BLaER1 (cell line): ENCODE measurements around the gene CC2D1A.
A peak's percentile ranks its signal among the peaks of the same experiment; 100 is the strongest.

ENCODE experiments used
- H3K27ac ChIP-seq: shearing (Covaris generic); formaldehyde crosslinking; 2 replicates; pipeline ENCODE4 v1.8.1; 2022
- H3K27me3 ChIP-seq: shearing (Covaris generic); formaldehyde crosslinking; 2 replicates; pipeline ENCODE4 v1.8.1; 2022
- H3K36me3 ChIP-seq: shearing (Covaris generic); formaldehyde crosslinking; 2 replicates; pipeline ENCODE4 v1.8.1; 2022
- H3K4me1 ChIP-seq: shearing (Covaris generic); formaldehyde crosslinking; 2 replicates; pipeline ENCODE4 v1.8.1; 2022
- H3K4me2 ChIP-seq: shearing (Covaris generic); formaldehyde crosslinking; 2 replicates; pipeline ENCODE4 v1.8.1; 2022
- H3K4me3 ChIP-seq: shearing (Covaris generic); formaldehyde crosslinking; 2 replicates; pipeline ENCODE4 v1.8.1; 2022
- H3K9ac ChIP-seq: shearing (Covaris generic); formaldehyde crosslinking; 2 replicates; pipeline ENCODE4 v1.8.1; 2022
- H3K9me3 ChIP-seq: shearing (Covaris generic); formaldehyde crosslinking; 2 replicates; pipeline ENCODE4 v1.8.1; 2022
- H4K20me1 ChIP-seq: shearing (Covaris generic); formaldehyde crosslinking; 2 replicates; pipeline ENCODE4 v1.8.1; 2022
- Cebpa-rat ChIP-seq: shearing (Covaris generic); IDR thresholded peaks from 2 replicates; pipeline ENCODE4 v1.8.1; 2022

The CC2D1A gene

DNA sequence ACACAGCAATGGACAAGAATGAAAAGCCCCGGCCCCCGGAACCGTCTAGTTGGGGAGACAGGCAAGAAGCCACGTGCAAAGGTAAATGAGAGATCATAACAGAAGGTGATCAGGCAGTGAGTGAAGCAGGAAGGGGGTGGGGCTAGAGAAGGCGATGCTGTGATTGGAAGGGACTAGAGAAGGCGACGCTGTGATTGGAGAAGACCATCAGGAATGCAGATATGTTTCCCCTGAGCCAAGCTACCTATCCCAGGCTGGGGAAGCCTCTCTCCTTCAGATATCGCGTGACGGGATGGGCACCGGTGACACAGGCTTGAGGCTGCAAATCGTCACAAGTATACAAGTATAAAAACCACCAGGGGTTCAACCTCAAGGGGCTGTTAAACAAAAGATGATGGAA, 68.1 kb downstream of the CC2D1A start:
- no peak overlapping the region for H3K9ac ChIP-seq
- H3K4me1 ChIP-seq, result peaks cover 11% of the 10 kb centered on the region
- peaks cover 72% of the 10 kb centered on the region for H3K36me3 ChIP-seq
- H3K27ac ChIP-seq, result no peak overlapping the region
- H3K27me3 ChIP-seq, result peaks cover 10% of the 10 kb centered on the region
- H4K20me1 ChIP-seq, result no peaks in the 10 kb centered on the region
- no peak overlapping the region for H3K4me2 ChIP-seq
- no peak for TF ChIP-seq Cebpa-rat
- no peak overlapping the region for H3K4me3 ChIP-seq
- no peaks in the 10 kb centered on the region for H3K9me3 ChIP-seq

DNA sequence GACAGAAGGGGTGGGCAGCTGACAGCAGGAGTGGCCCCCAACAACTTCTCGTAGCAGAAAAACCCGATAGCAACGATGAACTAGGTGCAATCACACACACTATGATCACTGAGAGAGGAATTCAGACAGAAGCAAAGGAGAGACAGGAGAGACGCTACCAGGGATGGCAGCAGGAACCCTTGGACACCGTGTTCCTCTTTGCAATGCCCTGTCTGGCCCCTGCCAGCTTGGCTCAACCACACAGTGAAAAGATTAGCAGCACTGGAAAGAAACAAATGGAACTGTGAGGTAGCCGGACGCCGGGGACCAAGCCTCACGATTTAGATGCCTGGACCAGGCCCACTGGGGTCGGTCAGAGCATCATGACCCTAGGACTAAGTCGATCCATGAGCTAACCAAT, 69.9 kb downstream of the CC2D1A start:
- H3K27ac ChIP-seq, result no peak overlapping the region
- peaks cover 29% of the 10 kb centered on the region for H3K4me1 ChIP-seq
- H3K9ac ChIP-seq, result no peak overlapping the region
- no peaks in the 10 kb centered on the region for H3K9me3 ChIP-seq
- H3K36me3 ChIP-seq, result peaks cover 62% of the 10 kb centered on the region
- peaks cover 28% of the 10 kb centered on the region for H3K27me3 ChIP-seq
- no peak overlapping the region for H3K4me3 ChIP-seq
- TF ChIP-seq Cebpa-rat, result no peak
- no peaks in the 10 kb centered on the region for H4K20me1 ChIP-seq
- no peak overlapping the region for H3K4me2 ChIP-seq

GRCh38 chr19:13976446-13976845, 70.4 kb downstream of the CC2D1A start:
- peaks cover 59% of the 10 kb centered on the region for H3K36me3 ChIP-seq
- H4K20me1 ChIP-seq, result no peaks in the 10 kb centered on the region
- H3K27me3 ChIP-seq, result peaks cover 30% of the 10 kb centered on the region
- H3K4me3 ChIP-seq, result no peak overlapping the region
- TF ChIP-seq Cebpa-rat, result no peak
- H3K9ac ChIP-seq, result no peak overlapping the region
- H3K4me2 ChIP-seq, result no peak overlapping the region
- no peaks in the 10 kb centered on the region for H3K9me3 ChIP-seq
- H3K4me1 ChIP-seq, result peaks cover 35% of the 10 kb centered on the region
- H3K27ac ChIP-seq, result no peak overlapping the region

DNA sequence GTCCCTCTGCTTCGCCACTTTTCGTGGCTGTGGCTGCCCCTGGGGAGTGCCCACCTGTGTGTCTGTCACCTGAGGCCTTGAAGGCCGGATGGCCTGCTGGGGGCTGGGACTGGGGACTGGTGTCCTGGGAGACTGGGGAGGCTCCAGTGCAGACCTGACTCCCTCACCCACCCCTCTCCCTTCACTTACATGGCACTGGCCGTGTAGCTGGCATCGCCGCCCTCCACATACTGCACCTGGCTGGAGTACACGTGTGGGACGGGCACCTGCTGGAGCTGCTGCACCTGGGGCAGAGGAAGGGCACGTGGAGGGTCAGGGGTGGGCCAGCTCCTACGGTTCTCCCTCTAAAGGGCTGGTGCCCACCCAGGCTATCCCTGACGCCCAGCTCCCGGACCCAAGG, 71.8 kb downstream of the CC2D1A start:
- Histone ChIP-seq H3K27me3 (peaks cover 30% of the 10 kb centered on the region), H3K4me1 (peaks cover 48% of the 10 kb centered on the region), H3K27ac (no peak overlapping the region; the same call in 1 of the 2 replicates), H3K4me3 (no peak overlapping the region), H3K4me2 (peak overlapping the region; percentile 87; the same call in 1 of the 2 replicates), H3K9me3 (no peaks in the 10 kb centered on the region), H4K20me1 (no peaks in the 10 kb centered on the region), H3K36me3 (peaks cover 49% of the 10 kb centered on the region), H3K9ac (no peak overlapping the region)
- no peak for TF ChIP-seq Cebpa-rat

DNA sequence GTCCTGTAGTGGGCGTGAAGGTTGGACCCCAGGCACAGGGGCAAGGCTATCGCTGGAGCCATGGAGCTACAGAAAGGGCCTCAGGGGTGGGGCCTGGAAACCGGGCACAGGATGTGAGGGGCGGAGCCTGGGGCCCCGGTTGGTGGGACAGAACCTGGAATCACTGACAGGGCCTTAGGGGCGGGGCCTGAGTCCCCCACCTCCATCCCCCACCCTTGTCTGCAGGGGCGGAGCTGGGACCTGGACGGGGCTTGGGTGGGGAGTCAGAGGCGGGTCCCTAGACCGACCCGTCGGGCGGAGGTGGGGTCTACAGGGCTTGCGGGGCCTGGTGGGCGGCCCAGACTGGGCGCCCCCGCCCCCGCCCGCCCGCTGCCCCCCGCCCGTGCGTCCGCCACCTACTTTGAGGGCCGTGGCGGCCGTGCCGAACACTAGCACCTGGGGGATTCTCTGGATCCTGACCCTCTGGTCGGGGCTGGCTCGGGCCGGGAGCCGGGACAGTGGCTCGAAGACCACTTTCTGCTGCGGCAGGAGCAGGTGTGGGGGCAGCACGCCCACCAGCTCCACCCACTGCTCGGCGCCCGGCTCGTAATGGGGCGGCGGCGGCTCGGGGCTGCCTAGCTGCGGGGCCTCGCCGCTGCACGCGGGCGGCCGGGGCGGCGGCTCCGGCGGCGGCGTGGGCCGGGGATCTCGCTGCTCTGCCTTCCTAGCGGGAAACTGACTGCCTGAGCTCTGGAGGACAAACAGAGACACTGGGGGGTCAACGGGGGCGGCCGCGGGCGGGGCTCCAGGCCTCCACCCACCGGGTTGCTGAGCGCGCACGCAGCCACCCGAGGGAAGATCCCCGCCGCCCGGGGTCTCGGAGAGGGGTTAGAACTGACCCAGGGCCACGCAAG, 72.6 kb downstream of the CC2D1A start:
- no peaks in the 10 kb centered on the region for H3K9me3 ChIP-seq
- H3K4me1 ChIP-seq, result peaks cover 56% of the 10 kb centered on the region
- H3K4me2 ChIP-seq, result peak overlapping the region; percentile 87
- H3K9ac ChIP-seq, result peak overlapping the region; percentile 67
- H4K20me1 ChIP-seq, result no peaks in the 10 kb centered on the region
- H3K27ac ChIP-seq, result peak overlapping the region; percentile 67
- peaks cover 30% of the 10 kb centered on the region for H3K27me3 ChIP-seq
- H3K4me3 ChIP-seq, result peak overlapping the region; percentile 59
- H3K36me3 ChIP-seq, result peaks cover 44% of the 10 kb centered on the region; the same call in 1 of the 2 replicates
- TF ChIP-seq Cebpa-rat, result no peak

GRCh38 chr19:13979244-13979615, 73.2 kb downstream of the CC2D1A start:
- Histone ChIP-seq H3K4me2 (peak overlapping the region; percentile 87), H3K27me3 (peaks cover 30% of the 10 kb centered on the region), H3K9me3 (no peaks in the 10 kb centered on the region), H3K4me3 (peak overlapping the region; percentile 59), H4K20me1 (no peaks in the 10 kb centered on the region), H3K36me3 (peaks cover 39% of the 10 kb centered on the region; the same call in 1 of the 2 replicates), H3K27ac (peak overlapping the region; percentile 67), H3K4me1 (peaks cover 63% of the 10 kb centered on the region), H3K9ac (peak overlapping the region; percentile 67)
- TF ChIP-seq Cebpa-rat, result no peak

- peak overlapping the region; percentile 67 for H3K9ac ChIP-seq
- TF ChIP-seq Cebpa-rat, result no peak
Measured at GRCh38 chr19:13979686-13980085, 73.7 kb downstream of the CC2D1A start.

DNA sequence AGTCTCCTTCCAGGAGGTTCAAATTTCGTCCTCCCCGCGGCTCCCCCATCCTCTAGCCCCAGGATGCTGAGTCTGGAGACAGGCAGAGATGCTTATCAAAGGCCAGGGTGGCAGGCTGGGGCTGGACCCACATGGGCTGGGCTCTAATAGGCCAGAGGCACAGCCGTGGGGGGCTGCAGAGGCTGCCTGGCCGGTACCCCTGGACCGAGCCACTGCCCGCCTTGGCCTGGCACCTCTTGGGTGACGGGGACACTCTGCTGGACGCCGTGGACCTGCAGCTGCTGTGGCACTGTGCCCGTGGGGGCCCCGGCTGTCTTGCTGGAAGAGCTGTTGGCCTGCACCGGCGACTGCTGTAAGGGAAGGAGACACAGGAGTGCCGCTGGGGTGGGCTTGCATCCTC, 74.3 kb downstream of the CC2D1A start:
- Histone ChIP-seq H3K27me3 (peaks cover 30% of the 10 kb centered on the region), H3K4me2 (peak overlapping the region; percentile 87), H3K27ac (no peak overlapping the region), H3K9me3 (no peaks in the 10 kb centered on the region), H3K4me1 (peaks cover 74% of the 10 kb centered on the region), H4K20me1 (no peaks in the 10 kb centered on the region), H3K9ac (no peak overlapping the region; the same call in 1 of the 2 replicates), H3K36me3 (peaks cover 34% of the 10 kb centered on the region; the same call in 1 of the 2 replicates), H3K4me3 (no peak overlapping the region)
- no peak for TF ChIP-seq Cebpa-rat

More at GRCh38 chr19:13979686-13980085, 73.7 kb downstream of the CC2D1A start:
- Histone ChIP-seq H3K4me2 (peak overlapping the region; percentile 87), H3K36me3 (peaks cover 37% of the 10 kb centered on the region; the same call in 1 of the 2 replicates), H3K4me1 (peaks cover 67% of the 10 kb centered on the region), H3K27me3 (peaks cover 30% of the 10 kb centered on the region), H3K9me3 (no peaks in the 10 kb centered on the region), H3K27ac (peak overlapping the region; percentile 25; the same call in 1 of the 2 replicates), H3K4me3 (peak overlapping the region; percentile 59), H4K20me1 (no peaks in the 10 kb centered on the region)
